ENCODE results near the gene YIPF6. TPM values are rescaled to one million over a fixed set of nuclear protein-coding genes. Genes with fewer than 3 reads are reported as not detected.
"Not testable (repeated sequence)": the region's sequence is repeated elsewhere in the genome, so short reads cannot be mapped to it uniquely, and the experiment has no call there.

Gene YIPF6
- total RNA-seq, 2 experiments from 2014 or later, result 14.3 to 15.9 TPM

GRCh38 chrX:68503836-68504636 lies 5.2 kb downstream of the YIPF6 start:
- Mint-ChIP-seq H3K27ac (peak overlapping the region; percentile 86), H3K4me3 (no peak overlapping the region), H3K36me3 (ENCODE audit: low read depth) (peaks cover 29% of the 10 kb centered on the region), H3K4me1 (ENCODE audit: low read depth) (peaks cover 64% of the 10 kb centered on the region), H3K9me3 (no peaks in the 10 kb centered on the region), H3K27me3 (no peaks in the 10 kb centered on the region)
- POLR2A ChIA-PET, result no interaction called here
- TF ChIP-seq, protein P1, sequence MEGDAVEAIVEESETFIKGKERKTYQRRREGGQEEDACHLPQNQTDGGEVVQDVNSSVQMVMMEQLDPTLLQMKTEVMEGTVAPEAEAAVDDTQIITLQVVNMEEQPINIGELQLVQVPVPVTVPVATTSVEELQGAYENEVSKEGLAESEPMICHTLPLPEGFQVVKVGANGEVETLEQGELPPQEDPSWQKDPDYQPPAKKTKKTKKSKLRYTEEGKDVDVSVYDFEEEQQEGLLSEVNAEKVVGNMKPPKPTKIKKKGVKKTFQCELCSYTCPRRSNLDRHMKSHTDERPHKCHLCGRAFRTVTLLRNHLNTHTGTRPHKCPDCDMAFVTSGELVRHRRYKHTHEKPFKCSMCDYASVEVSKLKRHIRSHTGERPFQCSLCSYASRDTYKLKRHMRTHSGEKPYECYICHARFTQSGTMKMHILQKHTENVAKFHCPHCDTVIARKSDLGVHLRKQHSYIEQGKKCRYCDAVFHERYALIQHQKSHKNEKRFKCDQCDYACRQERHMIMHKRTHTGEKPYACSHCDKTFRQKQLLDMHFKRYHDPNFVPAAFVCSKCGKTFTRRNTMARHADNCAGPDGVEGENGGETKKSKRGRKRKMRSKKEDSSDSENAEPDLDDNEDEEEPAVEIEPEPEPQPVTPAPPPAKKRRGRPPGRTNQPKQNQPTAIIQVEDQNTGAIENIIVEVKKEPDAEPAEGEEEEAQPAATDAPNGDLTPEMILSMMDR (IDR thresholded peaks at IDR 0.05), result no peak
- ATAC-seq (peak; percentile 92), DNase-seq (peak; percentile 85)
- intact Hi-C loops (cut with micrococcal nuclease), result no loop called here
- CTCF ChIA-PET, result no interaction called here

- intact Hi-C loops (cut with micrococcal nuclease), result no loop called here
- TF ChIP-seq, protein P1 (IDR thresholded peaks at IDR 0.05), result no peak
- ATAC-seq (no peak), DNase-seq (no peak)
- Mint-ChIP-seq H3K4me1 (ENCODE audit: low read depth) (peaks cover 61% of the 10 kb centered on the region), H3K4me3 (no peak overlapping the region), H3K27ac (no peak overlapping the region), H3K36me3 (ENCODE audit: low read depth) (peaks cover 34% of the 10 kb centered on the region), H3K27me3 (no peaks in the 10 kb centered on the region), H3K9me3 (no peaks in the 10 kb centered on the region)
- ChIA-PET CTCF (no interaction called here), POLR2A (no interaction called here)
Measured at GRCh38 chrX:68506649-68507048, 7.8 kb downstream of the YIPF6 start.

- ChIA-PET CTCF (interaction anchor here (0.7 kb wide), 1 partner anchor 29 kb away, joined by 3 read pairs; no protein-coding TSS in a partner anchor), POLR2A (no interaction called here)
- no peak for DNase-seq
- intact Hi-C loops (cut with micrococcal nuclease), result no loop called here
- H3K36me3 Mint-ChIP-seq (ENCODE audit: low read depth), result peaks cover 25% of the 10 kb centered on the region
- peaks cover 46% of the 10 kb centered on the region for H3K4me1 Mint-ChIP-seq (ENCODE audit: low read depth)
- no peaks in the 10 kb centered on the region for H3K27me3 Mint-ChIP-seq
- TF ChIP-seq, protein P1 (IDR thresholded peaks at IDR 0.05), result no peak
- no peak overlapping the region for H3K4me3 Mint-ChIP-seq
- ATAC-seq, result no peak
- no peaks in the 10 kb centered on the region for H3K9me3 Mint-ChIP-seq
- H3K27ac Mint-ChIP-seq, result peak overlapping the region; percentile 71
Measured at GRCh38 chrX:68508799-68509198, 9.9 kb downstream of the YIPF6 start.

GRCh38 chrX:68511255-68511654 lies 12.4 kb downstream of the YIPF6 start:
- peaks cover 22% of the 10 kb centered on the region for H3K4me1 Mint-ChIP-seq (ENCODE audit: low read depth)
- ATAC-seq (peak; percentile 70), DNase-seq (peak; percentile 28)
- H3K27me3 Mint-ChIP-seq, result no peaks in the 10 kb centered on the region
- H3K9me3 Mint-ChIP-seq, result no peaks in the 10 kb centered on the region
- H3K27ac Mint-ChIP-seq, result no peak overlapping the region
- H3K36me3 Mint-ChIP-seq (ENCODE audit: low read depth), result peaks cover 13% of the 10 kb centered on the region
- intact Hi-C loops (cut with micrococcal nuclease), result loop anchor here (10.0 kb wide), 1 partner anchor 204 kb away; no protein-coding TSS in a partner anchor
- ChIA-PET POLR2A (no interaction called here), CTCF (interaction anchor here (0.7 to 2.2 kb wide), 3 partner anchors 16 to 199 kb away, joined by 3 to 10 read pairs (median 3); no protein-coding TSS in a partner anchor)
- no peak overlapping the region for H3K4me3 Mint-ChIP-seq
- TF ChIP-seq, protein P1 (IDR thresholded peaks at IDR 0.05), result peak; percentile 55

GRCh38 chrX:68524680-68525079 lies 25.8 kb downstream of the YIPF6 start:
- intact Hi-C loops (cut with micrococcal nuclease); POLR2A ChIA-PET; DNase-seq; ATAC-seq; H3K4me3 Mint-ChIP-seq; H3K27ac Mint-ChIP-seq; H3K27me3 Mint-ChIP-seq; CTCF ChIA-PET; H3K9me3 Mint-ChIP-seq: not testable (repeated sequence)
- Mint-ChIP-seq H3K4me1 (ENCODE audit: low read depth) (peaks cover 11% of the 10 kb centered on the region), H3K36me3 (ENCODE audit: low read depth) (peaks cover 56% of the 10 kb centered on the region)
